ENCODE measurements around the gene RAB3IL1. TPM values are rescaled to one million over a fixed set of nuclear protein-coding genes. Genes with fewer than 3 reads are reported as not detected.

RAB3IL1 gene
- total RNA-seq, 6 experiments from 2014 or later: 5.3 to 8.8 (median 7.9) TPM

- H3K9me3 Mint-ChIP-seq: no peaks in the 10 kb centered on the region
- no peak overlapping the region for H3K4me3 Mint-ChIP-seq
- no peak overlapping the region for H3K27ac Mint-ChIP-seq
- H3K36me3 Mint-ChIP-seq (ENCODE audit: low read depth): no peaks in the 10 kb centered on the region
- no peak for TF ChIP-seq CTCF (IDR thresholded peaks at IDR 0.05)
- H3K4me1 Mint-ChIP-seq (ENCODE audit: low read depth): peaks cover 5% of the 10 kb centered on the region; the same call in 1 of the 2 replicates
- DNase-seq: no peak
- H3K27me3 Mint-ChIP-seq (ENCODE audit: insufficient read depth): peaks cover 1% of the 10 kb centered on the region; the same call in 1 of the 2 replicates
Observed at GRCh38 chr11:61902313-61902712, 15.1 kb downstream of the RAB3IL1 start.

- Mint-ChIP-seq H3K4me3 (no peak overlapping the region), H3K27ac (no peak overlapping the region), H3K9me3 (no peaks in the 10 kb centered on the region), H3K36me3 (ENCODE audit: low read depth) (no peaks in the 10 kb centered on the region), H3K27me3 (ENCODE audit: insufficient read depth) (peaks cover 1% of the 10 kb centered on the region; the same call in 1 of the 2 replicates), H3K4me1 (ENCODE audit: low read depth) (peaks cover 5% of the 10 kb centered on the region; the same call in 1 of the 2 replicates)
- DNase-seq: no peak
- TF ChIP-seq CTCF (IDR thresholded peaks at IDR 0.05): no peak
Observed at GRCh38 chr11:61901397-61901796, 16.0 kb downstream of the RAB3IL1 start.

- TF ChIP-seq CTCF (IDR thresholded peaks at IDR 0.05): no peak
- H3K36me3 Mint-ChIP-seq (ENCODE audit: low read depth): no peaks in the 10 kb centered on the region
- peaks cover 1% of the 10 kb centered on the region; the same call in 1 of the 2 replicates for H3K27me3 Mint-ChIP-seq (ENCODE audit: insufficient read depth)
- no peak overlapping the region for H3K27ac Mint-ChIP-seq
- H3K4me1 Mint-ChIP-seq (ENCODE audit: low read depth): peaks cover 5% of the 10 kb centered on the region; the same call in 1 of the 2 replicates
- no peak overlapping the region for H3K4me3 Mint-ChIP-seq
- H3K9me3 Mint-ChIP-seq: no peaks in the 10 kb centered on the region
- DNase-seq: no peak
Observed at GRCh38 chr11:61900251-61900650, 17.1 kb downstream of the RAB3IL1 start.

- Mint-ChIP-seq H3K36me3 (ENCODE audit: low read depth) (no peaks in the 10 kb centered on the region), H3K4me3 (no peak overlapping the region), H3K4me1 (ENCODE audit: low read depth) (peaks cover 11% of the 10 kb centered on the region), H3K27me3 (ENCODE audit: insufficient read depth) (peaks cover 1% of the 10 kb centered on the region; the same call in 1 of the 2 replicates), H3K9me3 (no peaks in the 10 kb centered on the region), H3K27ac (0 out of 2 replicates have a peak overlapping the region, but pooled peaks have one; percentile 5)
- DNase-seq: peak; percentile 59
- peak; percentile 100 for TF ChIP-seq CTCF (IDR thresholded peaks at IDR 0.05)
Observed at GRCh38 chr11:61899146-61899841, 18.1 kb downstream of the RAB3IL1 start.

GRCh38 chr11:61898247-61898582 is 19.2 kb downstream of the RAB3IL1 start:
- H3K4me3 Mint-ChIP-seq: no peak overlapping the region
- no peaks in the 10 kb centered on the region for H3K9me3 Mint-ChIP-seq
- TF ChIP-seq CTCF (IDR thresholded peaks at IDR 0.05): no peak
- peaks cover 1% of the 10 kb centered on the region for H3K27me3 Mint-ChIP-seq (ENCODE audit: insufficient read depth)
- peaks cover 20% of the 10 kb centered on the region for H3K4me1 Mint-ChIP-seq (ENCODE audit: low read depth)
- no peak overlapping the region for H3K27ac Mint-ChIP-seq
- no peak for DNase-seq
- no peaks in the 10 kb centered on the region for H3K36me3 Mint-ChIP-seq (ENCODE audit: low read depth)
